Measurements from ENCODE around the gene SGMS1. TPM values are rescaled to one million over a fixed set of nuclear protein-coding genes. Genes with fewer than 3 reads are reported as not detected.

Gene SGMS1
- total RNA-seq, 1 donor from 2014 or later: 25.6 TPM

GRCh38 chr10:50585921-50586739, 37.6 kb downstream of the SGMS1 start:
- Mint-ChIP-seq H3K36me3 (ENCODE audit: low read depth, unreplicated experiment) (peaks cover 4% of the 10 kb centered on the region), H3K4me3 (ENCODE audit: unreplicated experiment) (no peak overlapping the region), H3K9me3 (ENCODE audit: unreplicated experiment) (no peaks in the 10 kb centered on the region), H3K4me1 (ENCODE audit: low read depth, unreplicated experiment) (peaks cover 8% of the 10 kb centered on the region), H3K27me3 (ENCODE audit: low read depth, unreplicated experiment) (no peaks in the 10 kb centered on the region), H3K27ac (ENCODE audit: unreplicated experiment) (peak overlapping the region; percentile 9)
- Histone ChIP-seq H3K9me3 (ENCODE audit: insufficient read depth, low read depth, low read length) (no peaks in the 10 kb centered on the region), H3K36me3 (ENCODE audit: insufficient read depth, low read length) (no peaks in the 10 kb centered on the region), H3K4me2 (ENCODE audit: low read length) (no peak overlapping the region), H2AFZ (ENCODE audit: low read depth, low read length) (no peak overlapping the region), H3K27me3 (ENCODE audit: insufficient read depth, low read length) (no peaks in the 10 kb centered on the region), H4K20me1 (ENCODE audit: insufficient read depth, low read length) (no peaks in the 10 kb centered on the region), H3K9ac (ENCODE audit: low read length) (no peak overlapping the region), H3K27ac (ENCODE audit: low read depth, low read length) (no peak overlapping the region), H3K4me1 (ENCODE audit: insufficient read depth, low read length) (peaks cover 3% of the 10 kb centered on the region), H3K4me3 (ENCODE audit: insufficient read depth, low read depth, low read length) (no peak overlapping the region), H3K79me2 (ENCODE audit: insufficient read depth, low read length) (no peaks in the 10 kb centered on the region)
- TF ChIP-seq, protein P1, sequence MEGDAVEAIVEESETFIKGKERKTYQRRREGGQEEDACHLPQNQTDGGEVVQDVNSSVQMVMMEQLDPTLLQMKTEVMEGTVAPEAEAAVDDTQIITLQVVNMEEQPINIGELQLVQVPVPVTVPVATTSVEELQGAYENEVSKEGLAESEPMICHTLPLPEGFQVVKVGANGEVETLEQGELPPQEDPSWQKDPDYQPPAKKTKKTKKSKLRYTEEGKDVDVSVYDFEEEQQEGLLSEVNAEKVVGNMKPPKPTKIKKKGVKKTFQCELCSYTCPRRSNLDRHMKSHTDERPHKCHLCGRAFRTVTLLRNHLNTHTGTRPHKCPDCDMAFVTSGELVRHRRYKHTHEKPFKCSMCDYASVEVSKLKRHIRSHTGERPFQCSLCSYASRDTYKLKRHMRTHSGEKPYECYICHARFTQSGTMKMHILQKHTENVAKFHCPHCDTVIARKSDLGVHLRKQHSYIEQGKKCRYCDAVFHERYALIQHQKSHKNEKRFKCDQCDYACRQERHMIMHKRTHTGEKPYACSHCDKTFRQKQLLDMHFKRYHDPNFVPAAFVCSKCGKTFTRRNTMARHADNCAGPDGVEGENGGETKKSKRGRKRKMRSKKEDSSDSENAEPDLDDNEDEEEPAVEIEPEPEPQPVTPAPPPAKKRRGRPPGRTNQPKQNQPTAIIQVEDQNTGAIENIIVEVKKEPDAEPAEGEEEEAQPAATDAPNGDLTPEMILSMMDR (IDR thresholded peaks at IDR 0.05; ENCODE audit: insufficient read depth, low read depth, low read length): no peak
- no peak for TF ChIP-seq EZH2 (IDR thresholded peaks at IDR 0.05; ENCODE audit: insufficient read depth, low read length)
- FAIRE-seq (no peak), DNase-seq (ENCODE audit: low read depth) (no peak)

GRCh38 chr10:50582766-50583762, 40.7 kb downstream of the SGMS1 start:
- no peak overlapping the region for H3K4me3 ChIP-seq (ENCODE audit: insufficient read depth, low read depth, low read length)
- no peaks in the 10 kb centered on the region for H3K9me3 Mint-ChIP-seq (ENCODE audit: unreplicated experiment)
- H3K4me1 ChIP-seq (ENCODE audit: insufficient read depth, low read length): peaks cover 5% of the 10 kb centered on the region
- no peak overlapping the region for H3K27ac ChIP-seq (ENCODE audit: low read depth, low read length)
- no peaks in the 10 kb centered on the region for H4K20me1 ChIP-seq (ENCODE audit: insufficient read depth, low read length)
- H3K27ac Mint-ChIP-seq (ENCODE audit: unreplicated experiment): no peak overlapping the region
- no peaks in the 10 kb centered on the region for H3K79me2 ChIP-seq (ENCODE audit: insufficient read depth, low read length)
- FAIRE-seq (no peak), DNase-seq (ENCODE audit: low read depth) (no peak)
- no peak overlapping the region for H3K4me2 ChIP-seq (ENCODE audit: low read length)
- H2AFZ ChIP-seq (ENCODE audit: low read depth, low read length): no peak overlapping the region
- H3K27me3 Mint-ChIP-seq (ENCODE audit: low read depth, unreplicated experiment): no peaks in the 10 kb centered on the region
- no peaks in the 10 kb centered on the region for H3K9me3 ChIP-seq (ENCODE audit: insufficient read depth, low read depth, low read length)
- H3K4me3 Mint-ChIP-seq (ENCODE audit: unreplicated experiment): no peak overlapping the region
- peaks cover 22% of the 10 kb centered on the region for H3K4me1 Mint-ChIP-seq (ENCODE audit: low read depth, unreplicated experiment)
- H3K36me3 Mint-ChIP-seq (ENCODE audit: low read depth, unreplicated experiment): peaks cover 4% of the 10 kb centered on the region
- H3K9ac ChIP-seq (ENCODE audit: low read length): no peak overlapping the region
- H3K27me3 ChIP-seq (ENCODE audit: insufficient read depth, low read length): no peaks in the 10 kb centered on the region
- TF ChIP-seq EZH2 (IDR thresholded peaks at IDR 0.05; ENCODE audit: insufficient read depth, low read length): no peak
- TF ChIP-seq, protein P1 (IDR thresholded peaks at IDR 0.05; ENCODE audit: insufficient read depth, low read depth, low read length): no peak
- H3K36me3 ChIP-seq (ENCODE audit: insufficient read depth, low read length): no peaks in the 10 kb centered on the region
